ENCODE data around the gene ORC2.

DNA sequence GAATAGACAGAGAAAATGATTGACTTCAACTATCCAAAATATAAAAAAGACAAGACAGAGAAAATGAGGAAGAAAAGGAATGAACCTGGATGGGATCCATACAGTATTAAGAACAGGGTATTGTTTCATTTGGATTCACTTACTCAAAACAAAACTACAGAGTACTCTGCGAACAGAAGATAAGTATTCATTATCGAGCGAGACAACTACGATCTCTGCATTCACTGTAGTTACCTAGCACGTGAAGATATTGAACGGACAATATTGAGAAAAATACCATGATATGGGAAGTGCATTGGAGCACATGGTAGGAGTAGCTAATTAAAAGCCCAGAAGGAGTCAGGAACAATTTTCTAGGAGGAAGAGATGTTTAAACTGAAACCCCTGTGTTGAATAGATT lies 1.0 kb upstream of the ORC2 start:
- TF ChIP-seq, protein P1, sequence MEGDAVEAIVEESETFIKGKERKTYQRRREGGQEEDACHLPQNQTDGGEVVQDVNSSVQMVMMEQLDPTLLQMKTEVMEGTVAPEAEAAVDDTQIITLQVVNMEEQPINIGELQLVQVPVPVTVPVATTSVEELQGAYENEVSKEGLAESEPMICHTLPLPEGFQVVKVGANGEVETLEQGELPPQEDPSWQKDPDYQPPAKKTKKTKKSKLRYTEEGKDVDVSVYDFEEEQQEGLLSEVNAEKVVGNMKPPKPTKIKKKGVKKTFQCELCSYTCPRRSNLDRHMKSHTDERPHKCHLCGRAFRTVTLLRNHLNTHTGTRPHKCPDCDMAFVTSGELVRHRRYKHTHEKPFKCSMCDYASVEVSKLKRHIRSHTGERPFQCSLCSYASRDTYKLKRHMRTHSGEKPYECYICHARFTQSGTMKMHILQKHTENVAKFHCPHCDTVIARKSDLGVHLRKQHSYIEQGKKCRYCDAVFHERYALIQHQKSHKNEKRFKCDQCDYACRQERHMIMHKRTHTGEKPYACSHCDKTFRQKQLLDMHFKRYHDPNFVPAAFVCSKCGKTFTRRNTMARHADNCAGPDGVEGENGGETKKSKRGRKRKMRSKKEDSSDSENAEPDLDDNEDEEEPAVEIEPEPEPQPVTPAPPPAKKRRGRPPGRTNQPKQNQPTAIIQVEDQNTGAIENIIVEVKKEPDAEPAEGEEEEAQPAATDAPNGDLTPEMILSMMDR (IDR thresholded peaks at IDR 0.05) = no peak
- TF ChIP-seq POLR2A (IDR thresholded peaks at IDR 0.05) = no peak

All from right lobe of liver (tissue), 4 donors.